NCI-H2227 (cell line): ENCODE measurements around the gene DNAJB12.
"Not testable (repeated sequence)": the region's sequence is repeated elsewhere in the genome, so short reads cannot be mapped to it uniquely, and the experiment has no call there.

Experiments used
- DNase-seq: peaks from one replicate; lab custom pipeline; 2025; ENCODE audit not compliant: unreplicated experiment; lab: John Stamatoyannopoulos, UW

DNAJB12 gene

GRCh38 chr10:72353965-72354355, 759 bp downstream of the DNAJB12 start:
- DNase-seq, result no peak

- peak; percentile 58 for DNase-seq
These were observed 1.4 kb downstream of the DNAJB12 start for GRCh38 chr10:72353028-72353964.

- DNase-seq, result no peak
These were observed 3.2 kb downstream of the DNAJB12 start for GRCh38 chr10:72351479-72351878.

GRCh38 chr10:72349438-72349837, 5.3 kb downstream of the DNAJB12 start:
- DNase-seq, result no peak

GRCh38 chr10:72348282-72348681, 6.4 kb downstream of the DNAJB12 start:
- no peak for DNase-seq

GRCh38 chr10:72346117-72346516, 8.6 kb downstream of the DNAJB12 start:
- not testable (repeated sequence) for DNase-seq

GRCh38 chr10:72344932-72345331, 9.8 kb downstream of the DNAJB12 start:
- DNase-seq, result no peak

- DNase-seq, result no peak
These were observed 11.8 kb downstream of the DNAJB12 start for GRCh38 chr10:72342911-72343310.

GRCh38 chr10:72340510-72341261, 14.0 kb downstream of the DNAJB12 start:
- peak; percentile 70 for DNase-seq

GRCh38 chr10:72338180-72338579, 16.5 kb downstream of the DNAJB12 start:
- no peak for DNase-seq

GRCh38 chr10:72337722-72338121, 17.0 kb downstream of the DNAJB12 start:
- DNase-seq, result no peak

- peak; percentile 62 for DNase-seq
These were observed 17.6 kb downstream of the DNAJB12 start for GRCh38 chr10:72337039-72337629.

- DNase-seq, result no peak
These were observed 18.3 kb downstream of the DNAJB12 start for GRCh38 chr10:72336259-72337038.

- DNase-seq, result no peak
These were observed 19.1 kb downstream of the DNAJB12 start for GRCh38 chr10:72335394-72336258.

GRCh38 chr10:72334825-72335393, 19.8 kb downstream of the DNAJB12 start:
- peak; percentile 44 for DNase-seq

GRCh38 chr10:72334196-72334824, 20.4 kb downstream of the DNAJB12 start:
- peak; percentile 91 for DNase-seq

- DNase-seq, result no peak
These were observed 21.4 kb downstream of the DNAJB12 start for GRCh38 chr10:72333112-72334015.
